ENCODE results near the gene MSRB3. TPM values are rescaled to one million over a fixed set of nuclear protein-coding genes. Genes with fewer than 3 reads are reported as not detected.

Gene MSRB3
- total RNA-seq, 1 experiment from 2014 or later, result 1.1 TPM

GRCh38 chr12:65389436-65389835 lies 111.0 kb downstream of the MSRB3 start:
- Mint-ChIP-seq H3K9me3 (peaks cover 2 to 3% of the 10 kb centered on the region in 2 experiments; a peak in 2 of 5 replicates), H3K4me3 (no peak overlapping the region), H3K4me1 (no peaks in the 10 kb centered on the region), H3K36me3 (ENCODE audit: insufficient read depth in 1 of 3, low read depth in 3 of 3) (no peaks in the 10 kb centered on the region; a peak in 1 of 7 replicates), H3K27ac (no peak overlapping the region), H3K27me3 (ENCODE audit: low read depth) (no peaks in the 10 kb centered on the region)
- Histone ChIP-seq H3K27me3 (ENCODE audit: insufficient read depth, low read length) (no peaks in the 10 kb centered on the region), H3K79me2 (ENCODE audit: insufficient read depth, low read length) (no peaks in the 10 kb centered on the region), H2AFZ (ENCODE audit: low read length) (no peak overlapping the region), H4K20me1 (ENCODE audit: control insufficient read depth, insufficient read depth, insufficient read length) (no peaks in the 10 kb centered on the region), H3K4me1 (ENCODE audit: insufficient read depth, low read length) (no peaks in the 10 kb centered on the region; the same call in 1 of the 2 replicates), H2BK120ac (ENCODE audit: low read depth, low read length, poor library complexity, severe bottlenecking) (no peak overlapping the region), H2BK15ac (ENCODE audit: low read depth, low read length) (no peak overlapping the region), H3K9ac (ENCODE audit: extremely low read depth, insufficient read length, low read length) (no peak overlapping the region), H2BK5ac (ENCODE audit: insufficient read length, low read length) (no peak overlapping the region), H4K91ac (ENCODE audit: insufficient read length, low read depth, low read length) (no peak overlapping the region), H3K79me1 (ENCODE audit: insufficient read depth, low read depth, low read length, poor library complexity, severe bottlenecking) (no peaks in the 10 kb centered on the region), H3T11ph (ENCODE audit: low read length) (no peak overlapping the region), H2BK20ac (ENCODE audit: low read depth, low read length, poor library complexity, severe bottlenecking) (no peak overlapping the region), H3K4me2 (ENCODE audit: insufficient read depth, insufficient read length, low read length) (no peak overlapping the region), H4K8ac (replicated peaks; ENCODE audit: insufficient read length, low read depth, low read length) (no peak overlapping the region), H4K5ac (ENCODE audit: insufficient read length, low read depth, low read length) (no peak overlapping the region), H2BK12ac (ENCODE audit: insufficient read length, low read depth, low read length) (no peak overlapping the region), H3K4ac (ENCODE audit: low read depth, low read length) (no peak overlapping the region), H3K18ac (ENCODE audit: insufficient read length, low read depth, low read length) (no peak overlapping the region), H3K56ac (ENCODE audit: insufficient read length, low read depth, low read length) (no peak overlapping the region), H3K27ac (ENCODE audit: insufficient read length, low read depth, low read length) (no peak overlapping the region), H3K23me2 (ENCODE audit: insufficient read length, low read depth, low read length, poor library complexity, severe bottlenecking) (no peaks in the 10 kb centered on the region), H3K23ac (ENCODE audit: insufficient read length, low read depth, low read length) (no peak overlapping the region), H2AK5ac (ENCODE audit: insufficient read length, low read length) (no peak overlapping the region), H3K14ac (ENCODE audit: insufficient read depth, low read length) (no peak overlapping the region), H3K9me3 (ENCODE audit: control insufficient read depth, low read depth, low read length) (no peaks in the 10 kb centered on the region)
- no peak for TF ChIP-seq CTCF (conservative IDR thresholded peaks at IDR 0.05)
- no peak for DNase-seq
- WGBS (ENCODE audit: extremely low coverage, insufficient read length, low lambda C conversion rate), result no CpG with 5 or more reads among the region's 4 CpGs
